Measurements from ENCODE around the gene THEMIS.

Gene THEMIS

GRCh38 chr6:127938701-127939100 is 37.8 kb upstream of the THEMIS start:
- TF ChIP-seq, protein P1, sequence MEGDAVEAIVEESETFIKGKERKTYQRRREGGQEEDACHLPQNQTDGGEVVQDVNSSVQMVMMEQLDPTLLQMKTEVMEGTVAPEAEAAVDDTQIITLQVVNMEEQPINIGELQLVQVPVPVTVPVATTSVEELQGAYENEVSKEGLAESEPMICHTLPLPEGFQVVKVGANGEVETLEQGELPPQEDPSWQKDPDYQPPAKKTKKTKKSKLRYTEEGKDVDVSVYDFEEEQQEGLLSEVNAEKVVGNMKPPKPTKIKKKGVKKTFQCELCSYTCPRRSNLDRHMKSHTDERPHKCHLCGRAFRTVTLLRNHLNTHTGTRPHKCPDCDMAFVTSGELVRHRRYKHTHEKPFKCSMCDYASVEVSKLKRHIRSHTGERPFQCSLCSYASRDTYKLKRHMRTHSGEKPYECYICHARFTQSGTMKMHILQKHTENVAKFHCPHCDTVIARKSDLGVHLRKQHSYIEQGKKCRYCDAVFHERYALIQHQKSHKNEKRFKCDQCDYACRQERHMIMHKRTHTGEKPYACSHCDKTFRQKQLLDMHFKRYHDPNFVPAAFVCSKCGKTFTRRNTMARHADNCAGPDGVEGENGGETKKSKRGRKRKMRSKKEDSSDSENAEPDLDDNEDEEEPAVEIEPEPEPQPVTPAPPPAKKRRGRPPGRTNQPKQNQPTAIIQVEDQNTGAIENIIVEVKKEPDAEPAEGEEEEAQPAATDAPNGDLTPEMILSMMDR (conservative IDR thresholded peaks at IDR 0.05; ENCODE audit: control insufficient read depth, insufficient read depth, low read depth, low read length) = no peak
- no peak overlapping the region for H3K4me3 ChIP-seq (ENCODE audit: control insufficient read depth, low read depth, low read length)
- DNase-seq (ENCODE audit: low read depth) = peak; percentile 68

- TF ChIP-seq, protein P1 (conservative IDR thresholded peaks at IDR 0.05; ENCODE audit: control insufficient read depth, insufficient read depth, low read depth, low read length) = no peak
- H3K4me3 ChIP-seq (ENCODE audit: control insufficient read depth, low read depth, low read length) = no peak overlapping the region
- no peak for DNase-seq (ENCODE audit: low read depth)
Observed at GRCh38 chr6:127937747-127938146, 36.9 kb upstream of the THEMIS start.

GRCh38 chr6:127937102-127937501 is 36.2 kb upstream of the THEMIS start:
- no peak overlapping the region for H3K4me3 ChIP-seq (ENCODE audit: control insufficient read depth, low read depth, low read length)
- DNase-seq (ENCODE audit: low read depth) = peak; percentile 42
- TF ChIP-seq, protein P1 (conservative IDR thresholded peaks at IDR 0.05; ENCODE audit: control insufficient read depth, insufficient read depth, low read depth, low read length) = no peak

GRCh38 chr6:127934956-127935355 is 34.1 kb upstream of the THEMIS start:
- no peak overlapping the region for H3K4me3 ChIP-seq (ENCODE audit: control insufficient read depth, low read depth, low read length)
- TF ChIP-seq, protein P1 (conservative IDR thresholded peaks at IDR 0.05; ENCODE audit: control insufficient read depth, insufficient read depth, low read depth, low read length) = no peak
- no peak for DNase-seq (ENCODE audit: low read depth)

- DNase-seq (ENCODE audit: low read depth) = no peak
- H3K4me3 ChIP-seq (ENCODE audit: control insufficient read depth, low read depth, low read length) = no peak overlapping the region
- TF ChIP-seq, protein P1 (conservative IDR thresholded peaks at IDR 0.05; ENCODE audit: control insufficient read depth, insufficient read depth, low read depth, low read length) = no peak
Observed at GRCh38 chr6:127933852-127934840, 33.3 kb upstream of the THEMIS start.

GRCh38 chr6:127933137-127933536 is 32.3 kb upstream of the THEMIS start:
- H3K4me3 ChIP-seq (ENCODE audit: control insufficient read depth, low read depth, low read length) = no peak overlapping the region
- TF ChIP-seq, protein P1 (conservative IDR thresholded peaks at IDR 0.05; ENCODE audit: control insufficient read depth, insufficient read depth, low read depth, low read length) = no peak
- DNase-seq (ENCODE audit: low read depth) = no peak
